IPS DF 6.9 (cell line): ENCODE data around the gene ARHGAP44.

Experiments
- DNase-seq: peaks from one replicate; pipeline ENCODE4 v3.0.0-alpha.2; 2013; ENCODE audit warnings: low read depth, low spot score
- H3K27ac ChIP-seq: one replicate; pipeline ENCODE4 v1.5.1; 2013; ENCODE audit warnings: low read length, control low read depth
- H3K27me3 ChIP-seq: 2 replicates; pipeline ENCODE4 v1.6.1; 2013; ENCODE audit warnings: mild to moderate bottlenecking, low read length; ENCODE audit not compliant: control insufficient read depth, insufficient read depth
- H3K36me3 ChIP-seq: 2 replicates; pipeline ENCODE4 v1.6.1; 2013; ENCODE audit warnings: low read length; ENCODE audit not compliant: control insufficient read depth, insufficient read depth
- H3K4me1 ChIP-seq: 2 replicates; pipeline ENCODE4 v1.6.1; 2013; ENCODE audit warnings: low read length; ENCODE audit not compliant: control insufficient read depth, insufficient read depth
- H3K4me3 ChIP-seq: 2 replicates; pipeline ENCODE4 v1.5.1; 2013; ENCODE audit warnings: mild to moderate bottlenecking, low read length
- H3K9me3 ChIP-seq: 2 replicates; pipeline ENCODE4 v1.6.1; 2013; ENCODE audit warnings: low read length, inconsistent platforms; ENCODE audit not compliant: control insufficient read depth, insufficient read depth
- WGBS: extraction: QIAGEN DNeasy Blood & Tissue Kit; methylation state at CpG from one replicate; pipeline ENCODE4 v1.1.7; 2013; ENCODE audit warnings: mixed read lengths, missing lambda C conversion rate; ENCODE audit not compliant: insufficient read length, insufficient coverage; 5-methylcytosine and 5-hydroxymethylcytosine counted together

The ARHGAP44 gene

DNA sequence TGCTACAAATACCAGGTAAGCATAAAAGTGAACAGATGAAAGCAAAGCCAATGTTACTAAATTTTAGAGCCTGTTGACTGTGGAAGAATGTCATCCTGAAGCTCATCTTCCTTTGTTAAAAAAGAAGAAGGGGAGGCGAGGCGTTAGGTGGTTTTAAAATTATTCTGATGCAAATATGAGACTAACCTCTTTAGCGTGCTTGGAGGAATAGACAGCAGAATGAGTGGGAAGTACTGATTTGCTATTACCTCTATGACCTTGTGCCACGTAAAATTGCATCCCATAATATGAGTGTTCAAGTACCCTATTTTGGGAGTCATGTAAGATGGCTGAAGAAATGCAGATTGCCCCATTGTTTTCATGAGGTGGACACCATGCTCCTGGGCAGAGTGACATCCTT, 132.8 kb downstream of the ARHGAP44 start:
- no peak for DNase-seq

DNA sequence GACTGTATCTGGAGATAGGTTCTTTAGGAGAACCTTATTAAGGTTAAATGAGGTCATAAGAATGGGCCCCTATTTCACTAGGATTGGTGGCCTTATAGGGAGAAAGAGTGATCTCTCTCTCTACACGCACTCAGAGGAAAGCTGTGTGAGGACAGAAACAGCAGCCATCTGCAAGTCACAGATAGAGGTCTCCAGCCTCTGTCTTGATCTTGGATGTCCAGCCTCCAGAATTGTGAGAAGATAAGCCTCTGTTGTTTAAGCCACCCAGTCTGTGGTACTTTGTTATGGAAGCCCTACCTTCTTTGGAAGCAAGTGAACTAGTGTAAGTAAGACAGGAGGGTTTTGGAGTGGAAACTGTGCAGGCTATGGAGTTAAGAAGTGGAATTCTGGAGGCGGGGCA, 135.3 kb downstream of the ARHGAP44 start:
- DNase-seq: no peak
- Histone ChIP-seq H3K9me3 (no peaks in the 10 kb centered on the region), H3K36me3 (no peaks in the 10 kb centered on the region; the same call in 1 of the 2 replicates), H3K27ac (no peak overlapping the region), H3K27me3 (no peaks in the 10 kb centered on the region), H3K4me3 (no peak overlapping the region), H3K4me1 (no peaks in the 10 kb centered on the region)
- WGBS: no CpG with 5 or more reads among the region's 2 CpGs

More for the DNA sequence above, 132.8 kb downstream of the ARHGAP44 start:
- WGBS: 100% methylated on average over 3 of the region's 4 CpGs
- no peaks in the 10 kb centered on the region for H3K27me3 ChIP-seq
- no peak overlapping the region for H3K27ac ChIP-seq
- H3K36me3 ChIP-seq: peaks cover 2% of the 10 kb centered on the region; the same call in 1 of the 2 replicates
- no peak overlapping the region for H3K4me3 ChIP-seq
- no peaks in the 10 kb centered on the region for H3K9me3 ChIP-seq
- H3K4me1 ChIP-seq: no peaks in the 10 kb centered on the region

DNA sequence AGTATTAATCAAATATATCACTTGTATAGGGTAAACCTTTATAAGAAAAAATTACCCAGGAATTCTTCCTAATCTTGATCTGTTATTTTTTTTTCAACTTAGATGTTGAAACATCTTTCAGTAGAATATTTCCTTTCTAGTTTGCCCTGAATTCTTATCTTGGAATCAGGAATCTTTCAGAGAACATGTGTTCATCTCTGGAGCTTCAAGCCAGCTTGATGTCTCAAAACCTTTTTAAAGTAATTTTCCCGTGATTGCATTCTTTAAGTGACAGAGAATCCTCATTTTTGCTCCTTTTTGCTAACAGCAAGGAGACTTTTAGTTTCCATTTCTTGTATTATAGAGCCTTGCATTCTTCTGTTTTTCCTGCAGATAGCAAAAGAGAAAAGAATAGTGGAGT, 137.7 kb downstream of the ARHGAP44 start:
- DNase-seq: no peak
- no peak overlapping the region for H3K4me3 ChIP-seq
- no CpG with 5 or more reads among the region's 1 CpG for WGBS
- no peaks in the 10 kb centered on the region for H3K9me3 ChIP-seq
- no peak overlapping the region for H3K27ac ChIP-seq
- H3K4me1 ChIP-seq: no peaks in the 10 kb centered on the region
- H3K36me3 ChIP-seq: no peaks in the 10 kb centered on the region; the same call in 1 of the 2 replicates
- H3K27me3 ChIP-seq: no peaks in the 10 kb centered on the region

DNA sequence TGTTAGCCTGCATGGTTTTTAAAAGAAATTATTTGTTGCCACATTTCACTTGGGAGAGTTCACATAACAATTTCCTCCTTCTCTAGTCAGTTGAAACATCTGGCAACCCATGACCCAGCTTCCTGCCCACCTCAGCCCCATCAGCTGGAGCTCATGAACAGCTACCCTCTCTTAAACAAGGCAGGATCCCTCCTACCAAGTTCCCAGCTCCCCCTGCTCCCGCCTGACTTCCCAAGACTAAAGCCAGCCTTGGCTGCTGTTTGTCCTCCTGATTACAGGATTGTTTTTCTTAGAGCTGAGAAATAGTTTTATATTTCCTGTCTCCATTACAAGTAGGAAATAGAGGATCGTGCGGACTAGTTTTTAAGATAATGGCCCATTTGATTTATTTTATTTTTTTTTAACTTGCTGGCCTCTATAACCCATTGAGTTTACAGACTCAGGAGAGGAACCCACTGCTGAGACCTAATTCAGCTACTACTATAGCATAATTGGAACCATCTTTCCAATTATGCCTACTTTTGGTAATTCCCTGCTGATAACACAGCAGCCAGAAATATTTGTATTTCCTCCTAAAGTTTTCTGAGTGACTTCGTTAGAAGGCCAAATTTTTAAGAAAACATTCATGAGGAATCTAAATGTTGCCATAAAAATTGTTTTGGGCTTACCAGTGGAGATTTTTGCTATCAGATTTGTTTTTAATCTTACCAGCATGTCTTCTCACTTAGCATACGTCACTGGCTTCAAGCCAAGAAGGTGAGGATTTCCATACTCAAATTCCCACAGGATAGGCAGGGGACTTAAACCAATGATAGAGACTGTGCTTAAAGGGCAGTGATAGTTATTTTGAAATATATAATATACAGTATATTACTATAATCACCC, 138.5 kb downstream of the ARHGAP44 start:
- WGBS: no CpG with 5 or more reads among the region's 5 CpGs
- no peaks in the 10 kb centered on the region; the same call in 1 of the 2 replicates for H3K36me3 ChIP-seq
- DNase-seq: no peak
- H3K4me1 ChIP-seq: no peaks in the 10 kb centered on the region
- H3K9me3 ChIP-seq: no peaks in the 10 kb centered on the region
- H3K27me3 ChIP-seq: no peaks in the 10 kb centered on the region
- H3K4me3 ChIP-seq: no peak overlapping the region
- H3K27ac ChIP-seq: no peak overlapping the region

DNA sequence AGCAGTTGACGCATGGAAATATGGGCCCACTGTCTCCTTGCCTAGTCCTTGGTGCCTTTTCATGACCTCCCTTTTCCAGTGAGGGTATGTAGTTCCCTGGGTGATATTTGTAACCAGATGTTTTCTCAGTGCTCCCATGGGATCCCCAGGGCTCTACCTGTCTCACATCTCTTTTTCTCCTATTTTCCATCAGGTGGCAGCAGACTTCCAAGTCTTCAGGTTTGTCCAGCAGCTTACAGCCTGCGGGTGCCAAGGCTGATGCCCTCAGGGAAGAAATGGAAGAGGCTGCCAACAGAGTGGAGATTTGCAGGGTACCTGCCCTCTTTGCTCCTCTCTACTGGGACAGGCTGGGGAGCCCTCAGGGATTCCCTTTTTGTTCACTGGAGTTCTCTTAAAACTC, 139.4 kb downstream of the ARHGAP44 start:
- Histone ChIP-seq H3K9me3 (no peaks in the 10 kb centered on the region), H3K4me1 (no peaks in the 10 kb centered on the region), H3K36me3 (no peaks in the 10 kb centered on the region; the same call in 1 of the 2 replicates), H3K27ac (no peak overlapping the region), H3K4me3 (no peak overlapping the region), H3K27me3 (no peaks in the 10 kb centered on the region)
- WGBS: no CpG with 5 or more reads among the region's 2 CpGs
- DNase-seq: peak; percentile 1

DNA sequence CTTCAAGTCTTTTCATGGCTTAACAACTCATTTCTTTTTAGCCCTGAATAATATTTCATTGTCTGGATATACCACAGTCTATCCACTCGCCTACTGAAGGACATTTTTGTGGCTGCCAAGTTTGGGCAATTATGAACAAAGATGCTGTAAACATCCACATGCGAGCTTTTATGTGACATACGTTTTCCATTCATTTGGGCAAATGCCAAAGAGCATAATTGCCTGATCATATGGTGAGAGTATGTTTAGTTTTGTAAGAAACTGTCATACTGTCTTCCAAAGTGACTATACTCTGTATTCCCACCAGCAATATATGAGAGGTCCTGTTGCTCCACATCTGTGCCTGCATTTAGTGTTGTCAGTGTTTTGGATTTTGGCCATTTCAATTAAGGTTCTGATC, 147.2 kb downstream of the ARHGAP44 start:
- no CpG with 5 or more reads among the region's 3 CpGs for WGBS
- no peak overlapping the region for H3K4me3 ChIP-seq
- DNase-seq: no peak
- H3K27ac ChIP-seq: no peak overlapping the region
- no peaks in the 10 kb centered on the region for H3K9me3 ChIP-seq
- H3K27me3 ChIP-seq: no peaks in the 10 kb centered on the region
- no peaks in the 10 kb centered on the region for H3K4me1 ChIP-seq
- H3K36me3 ChIP-seq: no peaks in the 10 kb centered on the region

DNA sequence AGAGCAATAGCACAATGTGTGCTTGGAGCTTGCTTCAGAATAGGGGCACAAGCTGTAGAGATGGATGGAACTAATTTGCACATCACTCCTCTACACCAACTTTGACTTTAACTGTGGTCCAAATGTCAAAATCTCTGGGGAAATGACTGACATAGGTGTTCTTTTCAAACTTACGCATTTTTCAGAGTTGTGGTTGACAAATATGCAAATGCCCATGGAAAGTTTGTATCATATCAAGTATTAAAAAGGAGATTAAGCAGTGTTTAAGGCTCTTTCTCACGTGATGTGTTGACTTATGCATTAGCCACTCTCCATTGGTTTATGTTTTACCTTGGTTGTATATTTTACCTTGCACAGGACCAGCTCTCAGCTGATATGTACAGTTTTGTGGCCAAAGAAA, 151.4 kb downstream of the ARHGAP44 start:
- no peak for DNase-seq
- H3K4me3 ChIP-seq: no peak overlapping the region
- no peaks in the 10 kb centered on the region for H3K9me3 ChIP-seq
- no peaks in the 10 kb centered on the region for H3K36me3 ChIP-seq
- H3K27ac ChIP-seq: no peak overlapping the region
- WGBS: no CpG with 5 or more reads among the region's 2 CpGs
- no peaks in the 10 kb centered on the region for H3K4me1 ChIP-seq
- H3K27me3 ChIP-seq: no peaks in the 10 kb centered on the region

DNA sequence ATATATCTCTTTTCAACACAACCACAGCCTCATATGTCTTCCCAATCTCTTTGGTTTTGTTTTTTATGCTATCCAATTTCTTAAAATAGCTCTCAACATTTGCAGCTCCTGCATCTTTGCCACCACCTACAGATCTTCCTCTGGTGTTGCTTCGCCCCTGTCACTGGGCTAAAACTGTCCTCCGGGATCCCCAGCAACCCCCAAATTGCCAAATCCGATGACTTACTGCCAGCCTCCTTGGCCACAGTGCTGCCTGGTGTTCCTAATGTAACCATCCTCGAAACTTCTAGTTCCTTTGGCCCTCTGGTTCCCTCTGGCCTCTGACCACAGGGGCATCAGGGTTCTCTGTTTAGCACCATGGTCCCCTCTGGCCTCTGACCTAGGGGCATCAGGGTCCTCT, 157.7 kb downstream of the ARHGAP44 start:
- no peaks in the 10 kb centered on the region for H3K36me3 ChIP-seq
- no peaks in the 10 kb centered on the region for H3K27me3 ChIP-seq
- no peaks in the 10 kb centered on the region for H3K4me1 ChIP-seq
- no CpG with 5 or more reads among the region's 4 CpGs for WGBS
- no peaks in the 10 kb centered on the region for H3K9me3 ChIP-seq
- no peak overlapping the region for H3K4me3 ChIP-seq
- no peak for DNase-seq
- no peak overlapping the region for H3K27ac ChIP-seq

DNA sequence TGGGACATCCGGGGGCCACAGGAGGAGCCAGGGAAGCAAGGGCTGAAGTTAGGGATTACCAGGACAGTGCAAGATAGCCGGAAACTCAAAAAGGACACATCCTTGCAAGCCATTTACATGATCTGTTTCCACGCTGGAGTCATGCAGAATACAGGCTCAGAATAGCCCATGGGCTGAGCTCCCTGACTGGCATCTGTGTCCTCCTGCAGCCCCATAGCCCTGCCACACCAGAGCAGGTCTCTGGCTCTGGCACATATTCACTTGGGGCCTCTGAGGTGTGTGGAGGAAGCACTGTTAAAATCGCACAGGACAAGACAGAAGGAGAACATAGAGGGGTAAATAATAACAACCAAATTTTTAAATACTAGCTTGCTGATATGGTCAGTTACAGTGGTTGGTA, 162.7 kb downstream of the ARHGAP44 start:
- Histone ChIP-seq H3K36me3 (no peaks in the 10 kb centered on the region), H3K4me1 (no peaks in the 10 kb centered on the region), H3K4me3 (no peak overlapping the region), H3K9me3 (no peaks in the 10 kb centered on the region), H3K27me3 (no peaks in the 10 kb centered on the region), H3K27ac (no peak overlapping the region)
- DNase-seq: no peak
- WGBS: no CpG with 5 or more reads among the region's 4 CpGs

DNA sequence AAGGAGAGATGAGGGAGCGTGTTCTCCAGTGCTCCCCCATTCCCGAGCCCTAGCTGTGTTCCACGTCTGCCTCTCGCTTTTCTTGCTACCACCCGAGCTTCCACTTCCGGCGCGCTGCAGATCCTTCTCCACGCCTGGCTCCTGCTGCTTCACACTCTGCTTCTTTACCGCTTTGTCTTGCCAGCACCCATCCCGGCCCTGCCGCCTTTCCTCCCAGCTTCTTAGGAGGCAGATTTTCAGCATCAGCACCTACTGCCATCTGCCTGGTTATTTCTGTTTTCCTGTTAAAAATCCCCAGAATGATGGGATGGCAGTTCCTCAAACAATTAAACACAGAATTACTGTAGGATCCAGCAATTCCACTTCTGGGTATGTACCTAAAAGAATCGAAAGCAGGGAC, 163.9 kb downstream of the ARHGAP44 start:
- H3K27me3 ChIP-seq: no peaks in the 10 kb centered on the region
- no peak overlapping the region for H3K27ac ChIP-seq
- no peaks in the 10 kb centered on the region for H3K4me1 ChIP-seq
- H3K9me3 ChIP-seq: no peaks in the 10 kb centered on the region
- H3K4me3 ChIP-seq: no peak overlapping the region
- no peaks in the 10 kb centered on the region for H3K36me3 ChIP-seq
- no CpG with 5 or more reads among the region's 13 CpGs for WGBS
- DNase-seq: no peak

DNA sequence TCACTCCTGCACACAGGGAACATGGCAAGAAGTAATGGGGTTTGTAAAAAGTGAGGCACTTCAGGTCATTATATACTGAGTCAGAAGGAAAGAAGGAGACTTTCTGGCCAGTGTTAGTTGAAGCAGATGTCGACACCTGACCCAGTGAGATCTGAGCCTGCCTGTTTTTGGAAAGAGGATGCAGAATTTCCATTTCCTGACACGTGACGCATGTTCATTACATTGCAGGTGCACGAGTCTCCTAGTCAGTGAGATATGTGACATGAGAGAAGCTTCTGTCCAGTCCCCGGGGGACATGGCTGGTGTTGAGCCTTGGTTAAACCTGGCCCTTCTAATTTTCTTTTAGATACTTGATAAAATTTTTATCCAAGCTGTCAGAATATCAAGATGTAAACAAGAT, 166.2 kb downstream of the ARHGAP44 start:
- WGBS: no CpG with 5 or more reads among the region's 5 CpGs
- H3K4me1 ChIP-seq: no peaks in the 10 kb centered on the region
- no peak for DNase-seq
- H3K36me3 ChIP-seq: no peaks in the 10 kb centered on the region
- no peak overlapping the region for H3K4me3 ChIP-seq
- H3K27me3 ChIP-seq: no peaks in the 10 kb centered on the region
- H3K9me3 ChIP-seq: no peaks in the 10 kb centered on the region
- H3K27ac ChIP-seq: no peak overlapping the region
